GM23248 (cell line): ENCODE measurements around the gene WASHC4. TPM values are rescaled to one million over a fixed set of nuclear protein-coding genes. Genes with fewer than 3 reads are reported as not detected.

ENCODE experiments used
- DNase-seq: peaks from one replicate; pipeline ENCODE4 v3.0.0-alpha.2; 2015
- H2AFZ ChIP-seq: fragments of 200-600 bp; sonication (generic); 2 replicates; pipeline ENCODE4 v1.6.1; 2016; ENCODE audit warnings: antibody characterized with exemption
- H3F3A ChIP-seq: fragments of 200-600 bp; sonication (generic); 2 replicates; pipeline ENCODE4 v1.6.1; 2016; ENCODE audit warnings: mild to moderate bottlenecking, antibody characterized with exemption, mixed run types; ENCODE audit not compliant: insufficient read depth
- H3K27ac ChIP-seq: fragments of 200-600 bp; sonication (generic); 2 replicates; pipeline ENCODE4 v1.5.1; 2016; ENCODE audit warnings: mild to moderate bottlenecking
- H3K27me3 ChIP-seq: fragments of 200-600 bp; sonication (generic); replicated peaks from 2 replicates; pipeline ENCODE4 v1.6.1; 2016; ENCODE audit warnings: mild to moderate bottlenecking; ENCODE audit not compliant: insufficient read depth
- H3K36me3 ChIP-seq: fragments of 200-600 bp; sonication (generic); 2 replicates; pipeline ENCODE4 v1.6.1; 2016; ENCODE audit warnings: low read depth, mild to moderate bottlenecking
- H3K4me1 ChIP-seq: fragments of 200-600 bp; sonication (generic); 2 replicates; pipeline ENCODE4 v1.6.1; 2016; ENCODE audit warnings: mild to moderate bottlenecking; ENCODE audit not compliant: insufficient read depth
- H3K4me2 ChIP-seq: fragments of 200-600 bp; sonication (generic); one replicate; pipeline ENCODE4 v1.6.1; 2016; ENCODE audit warnings: mild to moderate bottlenecking; ENCODE audit not compliant: unreplicated experiment
- H3K4me3 ChIP-seq: fragments of 200-600 bp; sonication (generic); 2 replicates; pipeline ENCODE4 v1.5.1; 2016; ENCODE audit warnings: mild to moderate bottlenecking
- H3K79me2 ChIP-seq: fragments of 200-600 bp; sonication (generic); 2 replicates; pipeline ENCODE4 v1.6.1; 2016; ENCODE audit warnings: mild to moderate bottlenecking; ENCODE audit not compliant: insufficient read depth
- H3K9ac ChIP-seq: fragments of 200-600 bp; sonication (generic); 2 replicates; pipeline ENCODE4 v1.6.1; 2016; ENCODE audit warnings: mild to moderate bottlenecking
- H3K9me2 ChIP-seq: fragments of 200-600 bp; sonication (generic); 2 replicates; pipeline ENCODE4 v1.6.1; 2016; ENCODE audit warnings: mixed run types, mild to moderate bottlenecking, moderate library complexity; ENCODE audit not compliant: insufficient read depth
- H3K9me3 ChIP-seq: fragments of 200-600 bp; sonication (generic); one replicate; pipeline ENCODE4 v1.6.1; 2017; ENCODE audit warnings: low read depth
- H4K20me1 ChIP-seq: fragments of 200-600 bp; sonication (generic); 2 replicates; pipeline ENCODE4 v1.6.0; 2016; ENCODE audit not compliant: insufficient read depth
- EZH2 ChIP-seq: fragments of 200-600 bp; sonication (generic); IDR thresholded peaks from 2 replicates; pipeline ENCODE4 v1.6.1; 2018; ENCODE audit warnings: antibody characterized with exemption, mild to moderate bottlenecking; ENCODE audit not compliant: insufficient read depth, poor library complexity, severe bottlenecking
- EZH2phosphoT487 ChIP-seq: fragments of 200-600 bp; sonication (generic); IDR thresholded peaks from 2 replicates; pipeline ENCODE4 v1.6.1; 2018; ENCODE audit warnings: antibody characterized with exemption, moderate library complexity, mild to moderate bottlenecking, low read depth; ENCODE audit not compliant: insufficient read depth
- WGBS, 2 experiments: methylation state at CpG; one replicate each; pipeline ENCODE4 v1.1.6; 2015 to 2017; ENCODE audit warnings: low lambda C conversion rate in 2 of 2, low coverage in 1 of 2; ENCODE audit errors: missing lambda C conversion rate in 2 of 2; 5-methylcytosine and 5-hydroxymethylcytosine counted together
- in situ Hi-C: fragments of 300-500 bp; cut with MboI; formaldehyde crosslinking; loops from 2 replicates; pipeline ENCODE4 v1.15.0; 2020
- polyA plus RNA-seq: library from polyadenylated mRNA; unstranded; fragments of >200 nt; fragmentation: Nextera tagmentation; extraction: Ambion mirVana; gene quantifications from 2 replicates; pipeline ENCODE4 v1.2.1, GENCODE V29; 2016
- total RNA-seq: library from RNA; depleted of rRNA; stranded (reverse); fragments of >200 nt; shearing (Covaris generic); gene quantifications from 2 replicates; pipeline ENCODE4 v1.2.3, GENCODE V29; 2014

WASHC4 gene
- total and polyA plus RNA-seq, 2 experiments from 2014 or later, result 53.5 to 63.4 TPM

DNA sequence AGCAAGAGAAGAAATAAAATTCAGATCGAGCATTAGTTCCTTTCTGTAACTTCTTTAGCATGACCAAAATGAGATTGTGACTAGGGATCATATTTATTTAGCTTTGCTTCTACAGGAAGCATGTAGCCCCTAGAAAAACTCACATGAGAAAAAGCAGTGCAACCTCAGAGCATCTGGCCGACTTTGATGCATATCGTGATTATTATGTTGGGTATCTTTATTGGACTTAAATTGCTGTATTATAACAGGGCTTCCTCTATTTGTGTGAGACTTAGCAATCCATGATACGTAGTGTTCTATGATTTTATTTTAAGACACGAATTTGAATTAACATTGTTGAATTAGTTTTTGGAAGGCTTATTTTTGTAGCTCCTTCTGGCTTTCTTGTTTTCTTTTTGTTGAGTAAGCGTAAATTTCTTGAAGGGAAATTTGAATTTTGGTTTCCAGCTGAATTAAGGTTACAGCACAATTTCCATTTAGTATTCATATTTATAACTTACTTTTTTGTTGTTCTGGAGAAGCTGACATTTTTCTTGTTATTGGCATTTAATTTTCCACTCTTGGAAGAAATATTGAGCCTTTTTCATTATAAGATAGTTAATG lies 33.9 kb downstream of the WASHC4 start:
- H3K9me3 ChIP-seq, result no peaks in the 10 kb centered on the region
- H2AFZ ChIP-seq, result no peak overlapping the region
- peaks cover 83% of the 10 kb centered on the region for H3K79me2 ChIP-seq
- no peak overlapping the region for H3K9ac ChIP-seq
- TF ChIP-seq EZH2, result no peak
- no peak for TF ChIP-seq EZH2phosphoT487
- peaks cover 6% of the 10 kb centered on the region; the same call in 1 of the 2 replicates for H3K4me1 ChIP-seq
- no peaks in the 10 kb centered on the region for H3K27me3 ChIP-seq
- H3K4me3 ChIP-seq, result no peak overlapping the region
- peaks cover 75% of the 10 kb centered on the region for H3K36me3 ChIP-seq
- no peak overlapping the region for H3K27ac ChIP-seq
- in situ Hi-C loops, result no loop called here
- DNase-seq, result no peak
- H4K20me1 ChIP-seq, result no peaks in the 10 kb centered on the region
- H3F3A ChIP-seq, result peaks cover 14% of the 10 kb centered on the region; the same call in 1 of the 2 replicates
- 89 to 93% methylated on average over 6 of the region's 6 CpGs for WGBS, 2 experiments
- H3K9me2 ChIP-seq, result no peaks in the 10 kb centered on the region
- no peak overlapping the region for H3K4me2 ChIP-seq

GRCh38 chr12:105142259-105142658 lies 34.7 kb downstream of the WASHC4 start:
- Histone ChIP-seq H3K36me3 (peaks cover 77% of the 10 kb centered on the region), H3K79me2 (peaks cover 75% of the 10 kb centered on the region), H2AFZ (no peak overlapping the region), H3F3A (peaks cover 14% of the 10 kb centered on the region; the same call in 1 of the 2 replicates), H3K4me3 (no peak overlapping the region), H4K20me1 (no peaks in the 10 kb centered on the region), H3K4me1 (peaks cover 6% of the 10 kb centered on the region; the same call in 1 of the 2 replicates), H3K9me3 (no peaks in the 10 kb centered on the region), H3K9me2 (no peaks in the 10 kb centered on the region), H3K4me2 (no peak overlapping the region), H3K9ac (no peak overlapping the region), H3K27ac (no peak overlapping the region), H3K27me3 (no peaks in the 10 kb centered on the region)
- 96 to 99% methylated on average over 3 of the region's 3 CpGs for WGBS, 2 experiments
- in situ Hi-C loops, result no loop called here
- no peak for DNase-seq
- TF ChIP-seq EZH2 (no peak), EZH2phosphoT487 (no peak)

DNA sequence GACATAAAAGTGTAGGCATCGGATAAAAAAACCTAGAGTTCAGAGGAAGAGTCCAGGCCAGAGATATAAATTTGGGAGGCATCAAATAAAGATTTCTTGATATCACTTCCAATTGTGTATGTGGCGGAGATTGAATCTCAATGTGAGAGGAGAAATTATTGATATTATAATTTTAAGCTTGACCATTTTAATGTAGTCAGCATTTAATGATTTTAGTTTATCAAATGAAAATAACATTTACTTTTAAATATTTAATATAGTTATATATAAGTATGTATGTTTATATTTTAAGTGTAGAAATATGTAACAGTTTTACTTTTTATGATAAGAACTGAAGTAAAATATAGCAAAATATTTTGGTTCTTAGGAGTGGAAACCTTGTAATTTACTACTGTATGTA lies 48.7 kb downstream of the WASHC4 start:
- H3K9me2 ChIP-seq, result no peaks in the 10 kb centered on the region
- no peaks in the 10 kb centered on the region for H3K9me3 ChIP-seq
- H3K4me1 ChIP-seq, result no peaks in the 10 kb centered on the region
- in situ Hi-C loops, result no loop called here
- DNase-seq, result no peak
- 0 out of 2 replicates have a peak, but pooled peaks cover 16% of the 10 kb centered on the region for H3K79me2 ChIP-seq
- H3K9ac ChIP-seq, result no peak overlapping the region
- no peak overlapping the region for H2AFZ ChIP-seq
- WGBS, 2 experiments, result 95 to 98% methylated on average over 2 of the region's 2 CpGs
- no peak overlapping the region for H3K4me3 ChIP-seq
- no peaks in the 10 kb centered on the region for H3K27me3 ChIP-seq
- TF ChIP-seq EZH2 (no peak), EZH2phosphoT487 (no peak)
- peaks cover 34% of the 10 kb centered on the region for H3F3A ChIP-seq
- H3K27ac ChIP-seq, result no peak overlapping the region
- no peaks in the 10 kb centered on the region for H4K20me1 ChIP-seq
- H3K36me3 ChIP-seq, result peaks cover 87% of the 10 kb centered on the region
- H3K4me2 ChIP-seq, result no peak overlapping the region

DNA sequence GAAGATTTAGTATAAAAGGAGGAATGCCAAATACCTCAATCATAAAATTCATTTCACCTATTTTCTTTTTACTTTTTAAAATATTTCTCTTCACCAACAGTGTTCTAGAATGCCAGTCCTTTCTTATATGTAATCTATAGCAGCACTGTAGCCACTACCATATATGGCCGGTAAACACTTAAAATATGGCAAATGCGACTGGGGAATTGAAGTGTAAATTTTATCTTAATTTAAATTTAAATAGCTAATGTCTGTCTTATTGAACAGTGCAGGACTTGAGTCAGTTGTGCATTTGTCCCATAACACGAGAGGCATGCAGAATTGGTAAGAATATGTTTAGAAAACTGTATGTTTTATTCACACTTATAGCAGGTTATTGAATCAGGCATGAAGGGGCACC lies 50.1 kb downstream of the WASHC4 start:
- Histone ChIP-seq H3K9me3 (no peaks in the 10 kb centered on the region), H3K27ac (no peak overlapping the region), H3K79me2 (peaks cover 9% of the 10 kb centered on the region; the same call in 1 of the 2 replicates), H2AFZ (no peak overlapping the region), H3K9me2 (no peaks in the 10 kb centered on the region), H4K20me1 (no peaks in the 10 kb centered on the region), H3K4me1 (no peaks in the 10 kb centered on the region), H3F3A (peaks cover 44% of the 10 kb centered on the region), H3K4me2 (no peak overlapping the region), H3K27me3 (no peaks in the 10 kb centered on the region), H3K9ac (no peak overlapping the region), H3K36me3 (peaks cover 86% of the 10 kb centered on the region), H3K4me3 (no peak overlapping the region)
- in situ Hi-C loops, result no loop called here
- no peak for DNase-seq
- 96 to 99% methylated on average over 3 of the region's 3 CpGs for WGBS, 2 experiments
- TF ChIP-seq EZH2, result no peak
- no peak for TF ChIP-seq EZH2phosphoT487
